B cell (primary cell): ENCODE measurements around the gene KATNAL1. TPM values are rescaled to one million over a fixed set of nuclear protein-coding genes. Genes with fewer than 3 reads are reported as not detected.

Source experiments
- ATAC-seq: fragments of 200-7000 bp; cut with Tn5 transposase; one replicate; pipeline ENCODE4 v1.10.0; 2021; ENCODE audit warnings: low read depth, mild to moderate bottlenecking, moderate number of reproducible peaks, moderate library complexity
- CTCF ChIA-PET: fragments of 350-600 bp; sonication (Branson Sonifier 250); formaldehyde crosslinking; loops from one replicate; lab custom pipeline; 2021; ENCODE audit warnings: antibody characterized with exemption, inconsistent platforms; lab: Charles Lee
- POLR2A ChIA-PET: fragments of 350-600 bp; sonication (Branson Sonifier 250); formaldehyde crosslinking; loops from one replicate; lab custom pipeline; 2021; ENCODE audit warnings: antibody characterized with exemption; lab: Charles Lee
- DNase-seq: peaks from one replicate; pipeline ENCODE4 v3.0.0; 2013
- H2AFZ ChIP-seq: 2 replicates; pipeline ENCODE4 v1.6.1; 2012; ENCODE audit warnings: mild to moderate bottlenecking, low read depth, low read length; ENCODE audit not compliant: insufficient read depth, poor library complexity, severe bottlenecking
- H3K27ac ChIP-seq, 2 donors: 1 replicate in 1 of 2; 2 replicates in 1 of 2; pipeline ENCODE4 v1.5.1; 2012 to 2013; ENCODE audit warnings: low read length in 2 of 2, mild to moderate bottlenecking in 2 of 2, moderate library complexity in 1 of 2
- H3K27me3 ChIP-seq, 4 experiments: fragments of 200-600 bp in 1 of 4; sonication (generic) in 1 of 4; replicated peaks in 1 of 4; 1 replicate in 2 of 4; 2 replicates in 2 of 4; pipeline versions ENCODE4 v1.6.1 to v1.7.0; 2013 to 2016; ENCODE audit warnings: low read length in 3 of 4, mild to moderate bottlenecking in 2 of 4, mixed read lengths in 1 of 4, moderate library complexity in 1 of 4; ENCODE audit not compliant: insufficient read depth in 4 of 4, control insufficient read depth in 3 of 4; ENCODE audit errors: control extremely low read depth in 1 of 4
- H3K36me3 ChIP-seq, 2 experiments: replicated peaks in 1 of 2; 1 replicate in 1 of 2; 2 replicates in 1 of 2; pipeline versions ENCODE4 v1.6.1 to v1.7.1; 2013; ENCODE audit warnings: low read length in 1 of 2; ENCODE audit not compliant: insufficient read depth in 2 of 2, control insufficient read depth in 1 of 2; ENCODE audit errors: control extremely low read depth in 1 of 2, extremely low read depth in 1 of 2
- H3K4me1 ChIP-seq, 2 donors: fragments of 200-600 bp in 1 of 2; sonication (generic) in 1 of 2; 1 replicate in 1 of 2; 2 replicates in 1 of 2; pipeline versions ENCODE4 v1.5.1 to v1.6.1; 2013 to 2017; ENCODE audit warnings: low read length in 2 of 2; ENCODE audit not compliant: control insufficient read depth in 2 of 2, insufficient read depth in 2 of 2
- H3K4me2 ChIP-seq: replicated peaks from 2 replicates; pipeline ENCODE3; 2012; ENCODE audit warnings: mild to moderate bottlenecking, low read depth, low read length; ENCODE audit not compliant: poor library complexity, severe bottlenecking
- H3K4me3 ChIP-seq, 5 experiments: fragments of 200-600 bp in 1 of 5; sonication (generic) in 1 of 5; 1 replicate in 3 of 5; 2 replicates in 2 of 5; pipeline versions ENCODE4 v1.5.1 to v1.7.0; 2011 to 2016; ENCODE audit warnings: low read length in 4 of 5, mild to moderate bottlenecking in 4 of 5, low read depth in 2 of 5, control low read depth in 1 of 5, moderate library complexity in 1 of 5; ENCODE audit not compliant: insufficient read depth in 1 of 5; ENCODE audit errors: control extremely low read depth in 1 of 5, extremely low read depth in 1 of 5
- H3K79me2 ChIP-seq: fragments of 200-600 bp; sonication (generic); one replicate; pipeline ENCODE4 v1.6.0; 2016; ENCODE audit warnings: low read length; ENCODE audit not compliant: control insufficient read depth, insufficient read depth
- H3K9ac ChIP-seq: fragments of 200-600 bp; sonication (generic); 2 replicates; pipeline ENCODE4 v1.6.1; 2017; ENCODE audit warnings: mild to moderate bottlenecking, low read length, moderate library complexity
- H3K9me3 ChIP-seq, 3 donors: one replicate each; pipeline versions ENCODE4 v1.6.1 to v1.7.1; 2013; ENCODE audit warnings: low read length in 2 of 3; ENCODE audit not compliant: control insufficient read depth in 2 of 3, insufficient read depth in 1 of 3; ENCODE audit errors: control extremely low read depth in 1 of 3
- H4K20me1 ChIP-seq: 2 replicates; pipeline ENCODE4 v1.6.0; 2012; ENCODE audit warnings: mild to moderate bottlenecking, low read length; ENCODE audit not compliant: insufficient read depth, control insufficient read depth, poor library complexity, severe bottlenecking
- H3K27ac Mint-ChIP-seq: one replicate; pipeline ENCODE4 v1.8.0; 2021; ENCODE audit warnings: mixed read lengths
- H3K27me3 Mint-ChIP-seq: one replicate; pipeline ENCODE4 v1.8.0; 2021; ENCODE audit warnings: mixed read lengths
- H3K4me1 Mint-ChIP-seq: one replicate; pipeline ENCODE4 v1.8.0; 2021; ENCODE audit warnings: mixed read lengths
- H3K4me3 Mint-ChIP-seq: one replicate; pipeline ENCODE4 v1.8.0; 2021; ENCODE audit warnings: mixed read lengths
- H3K9me3 Mint-ChIP-seq: one replicate; pipeline ENCODE4 v1.8.0; 2022; ENCODE audit warnings: mixed read lengths; ENCODE audit not compliant: insufficient read depth
- CTCF ChIP-seq: fragments of 200-600 bp; IDR thresholded peaks from one replicate; pipeline ENCODE4 v1.8.0; 2022; ENCODE audit warnings: antibody characterized with exemption, mild to moderate bottlenecking
- EZH2 ChIP-seq: IDR thresholded peaks from 2 replicates; pipeline ENCODE4 v1.6.1; 2012; ENCODE audit warnings: borderline replicate concordance, low read depth, mild to moderate bottlenecking, moderate library complexity, low read length; ENCODE audit not compliant: insufficient read depth, poor library complexity, severe bottlenecking
- WGBS: methylation state at CpG from one replicate; pipeline ENCODE4 v1.1.5; 2013; ENCODE audit warnings: missing lambda C conversion rate; ENCODE audit not compliant: insufficient coverage; 5-methylcytosine and 5-hydroxymethylcytosine counted together
- intact Hi-C: fragments of 100-400 bp; cut with micrococcal nuclease; formaldehyde crosslinking; loops from one replicate; pipeline ENCODE4 v1.10.0; 2022
- polyA plus RNA-seq: library from polyadenylated mRNA; depleted of rRNA; stranded (reverse); fragments of >200 nt; gene quantifications from 2 replicates; pipeline ENCODE4 v1.2.3, GENCODE V29; 2012
- total RNA-seq, 2 donors: library from RNA; stranded (reverse); fragments of 120-200 nt in 1 of 2; gene quantifications; 1 replicate in 1 of 2; 2 replicates in 1 of 2; pipeline versions ENCODE4 v1.2.3 to v1.2.4, GENCODE V29; 2013 to 2022

The KATNAL1 gene
- total and polyA plus RNA-seq, 2 donors (not counting 1 experiment from before 2014, with no cell fraction given): 2.7 to 21.9 TPM

- no peak overlapping the region for H3K4me3 Mint-ChIP-seq
- Histone ChIP-seq H3K79me2 (no peaks in the 10 kb centered on the region), H3K9ac (no peak overlapping the region), H3K36me3 (no peaks in the 10 kb centered on the region), H3K4me2 (peak overlapping the region; percentile 11), H3K4me3 (no peak overlapping the region), H2AFZ (no peak overlapping the region), H4K20me1 (no peaks in the 10 kb centered on the region), H3K9me3 (peaks cover 1 to 5% (median 5%) of the 10 kb centered on the region in 3 donors), H3K27ac (no peak overlapping the region), H3K27me3 (no peaks in the 10 kb centered on the region), H3K4me1 (peaks cover 26 to 35% of the 10 kb centered on the region in 2 donors)
- ChIA-PET POLR2A (interaction anchor here (0.7 kb wide), 1 partner anchor 113 kb away, joined by 3 read pairs; no protein-coding TSS in a partner anchor), CTCF (interaction anchor here (0.6 to 5.9 kb wide), 11 partner anchors 9 to 453 kb away, joined by 3 to 39 read pairs (median 4); no protein-coding TSS in a partner anchor)
- TF ChIP-seq CTCF (no peak), EZH2 (no peak)
- WGBS: 77% methylated on average over 2 of the region's 2 CpGs
- DNase-seq (no peak), ATAC-seq (no peak)
- no peaks in the 10 kb centered on the region for H3K27me3 Mint-ChIP-seq
- intact Hi-C loops: no loop called here
- no peak overlapping the region for H3K27ac Mint-ChIP-seq
- peaks cover 35% of the 10 kb centered on the region for H3K4me1 Mint-ChIP-seq
- H3K9me3 Mint-ChIP-seq: peaks cover 5% of the 10 kb centered on the region
Observed at GRCh38 chr13:30352121-30352520, 44.8 kb upstream of the KATNAL1 start.

GRCh38 chr13:30346789-30347167 is 39.4 kb upstream of the KATNAL1 start:
- H3K4me3 Mint-ChIP-seq: peak overlapping the region; percentile 60
- H3K4me1 Mint-ChIP-seq: peaks cover 27% of the 10 kb centered on the region
- H3K4me1 ChIP-seq: peaks cover 25 to 29% of the 10 kb centered on the region in 2 donors
- H3K27ac ChIP-seq: no peak overlapping the region
- ATAC-seq (peak; percentile 32), DNase-seq (no peak)
- 43% methylated on average over 1 of the region's 4 CpGs for WGBS
- intact Hi-C loops: loop anchor here (2.0 kb wide), 1 partner anchor 14 kb away; no protein-coding TSS in a partner anchor
- H3K9me3 Mint-ChIP-seq: no peaks in the 10 kb centered on the region
- H3K27me3 ChIP-seq: no peaks in the 10 kb centered on the region
- no peaks in the 10 kb centered on the region for H3K27me3 Mint-ChIP-seq
- H3K79me2 ChIP-seq: no peaks in the 10 kb centered on the region
- no peaks in the 10 kb centered on the region for H4K20me1 ChIP-seq
- no peak overlapping the region for H2AFZ ChIP-seq
- H3K9ac ChIP-seq: no peak overlapping the region
- peak overlapping the region; percentile 61 for H3K4me2 ChIP-seq
- H3K4me3 ChIP-seq: no peak overlapping the region
- TF ChIP-seq EZH2 (no peak), CTCF (no peak)
- H3K36me3 ChIP-seq: no peaks in the 10 kb centered on the region
- no peak overlapping the region for H3K27ac Mint-ChIP-seq
- ChIA-PET POLR2A (interaction anchor here (1.3 kb wide), 1 partner anchor 231 kb away, joined by 3 read pairs; no protein-coding TSS in a partner anchor), CTCF (interaction anchor here (1.0 to 1.7 kb wide), 5 partner anchors 8 to 214 kb away, joined by 3 to 7 read pairs (median 4); no protein-coding TSS in a partner anchor)
- no peaks in the 10 kb centered on the region for H3K9me3 ChIP-seq
